Mucosa of rectum (tissue), 2 donors: ENCODE results near the gene EMILIN2.
A peak's percentile ranks its signal among the peaks of the same experiment; 100 is the strongest.

Source experiments
- H3K27ac ChIP-seq, 2 donors: one replicate each; pipeline ENCODE4 v1.7.0; 2013; ENCODE audit warnings: inconsistent platforms in 2 of 2, low read depth in 2 of 2, low read length in 2 of 2
- H3K27me3 ChIP-seq, 2 donors: one replicate each; pipeline ENCODE4 v1.7.0; 2013; ENCODE audit warnings: low read length in 2 of 2; ENCODE audit not compliant: control insufficient read depth in 2 of 2, insufficient read depth in 2 of 2
- H3K36me3 ChIP-seq, 2 donors: one replicate each; pipeline ENCODE4 v1.7.0; 2013; ENCODE audit warnings: low read length in 2 of 2; ENCODE audit not compliant: control insufficient read depth in 2 of 2, insufficient read depth in 2 of 2
- H3K4me1 ChIP-seq, 2 donors: one replicate each; pipeline ENCODE4 v1.7.0; 2013; ENCODE audit warnings: low read length in 2 of 2, mild to moderate bottlenecking in 1 of 2; ENCODE audit not compliant: control insufficient read depth in 2 of 2, insufficient read depth in 2 of 2
- H3K4me3 ChIP-seq, 2 donors: one replicate each; pipeline ENCODE4 v1.7.0; 2013; ENCODE audit warnings: low read length in 2 of 2
- H3K9ac ChIP-seq, 2 donors: one replicate each; pipeline ENCODE4 v1.7.0; 2013; ENCODE audit warnings: low read length in 2 of 2, low read depth in 1 of 2, mild to moderate bottlenecking in 1 of 2
- H3K9me3 ChIP-seq, 2 donors: one replicate each; pipeline ENCODE4 v1.7.0; 2013; ENCODE audit warnings: low read length in 2 of 2; ENCODE audit not compliant: control insufficient read depth in 2 of 2
- donor health status: healthy.
- donor health status: Normal muscosa, but diverticular disease.

Gene EMILIN2

GRCh38 chr18:2871111-2871720, 24.4 kb downstream of the EMILIN2 start:
- H3K4me1 ChIP-seq = no peaks in the 10 kb centered on the region
- H3K36me3 ChIP-seq = no peaks in the 10 kb centered on the region
- H3K27ac ChIP-seq = no peak overlapping the region
- no peak overlapping the region for H3K4me3 ChIP-seq
- H3K9ac ChIP-seq = no peak overlapping the region
- H3K9me3 ChIP-seq = no peaks in the 10 kb centered on the region
- no peaks in the 10 kb centered on the region for H3K27me3 ChIP-seq

- Histone ChIP-seq H3K4me1 (no peaks in the 10 kb centered on the region), H3K36me3 (no peaks in the 10 kb centered on the region), H3K27ac (no peak overlapping the region), H3K4me3 (no peak overlapping the region), H3K9ac (no peak overlapping the region), H3K27me3 (no peaks in the 10 kb centered on the region), H3K9me3 (no peaks in the 10 kb centered on the region)
Measured at GRCh38 chr18:2872095-2872494, 25.3 kb downstream of the EMILIN2 start.

- H3K36me3 ChIP-seq = no peaks in the 10 kb centered on the region
- no peaks in the 10 kb centered on the region for H3K4me1 ChIP-seq
- H3K27ac ChIP-seq = no peak overlapping the region
- no peaks in the 10 kb centered on the region for H3K27me3 ChIP-seq
- H3K9ac ChIP-seq = no peak overlapping the region
- H3K4me3 ChIP-seq = no peak overlapping the region
- H3K9me3 ChIP-seq = no peaks in the 10 kb centered on the region
Measured at GRCh38 chr18:2874765-2875164, 28.0 kb downstream of the EMILIN2 start.

GRCh38 chr18:2878656-2879330, 32.0 kb downstream of the EMILIN2 start:
- Histone ChIP-seq H3K9ac (no peak overlapping the region), H3K9me3 (no peaks in the 10 kb centered on the region), H3K36me3 (no peaks in the 10 kb centered on the region), H3K4me1 (peaks cover 0 to 3% of the 10 kb centered on the region in 2 donors), H3K4me3 (no peak overlapping the region), H3K27ac (no peak overlapping the region), H3K27me3 (no peaks in the 10 kb centered on the region)

GRCh38 chr18:2879889-2880288, 33.1 kb downstream of the EMILIN2 start:
- peaks cover 0 to 3% of the 10 kb centered on the region in 2 donors for H3K4me1 ChIP-seq
- no peaks in the 10 kb centered on the region for H3K27me3 ChIP-seq
- no peak overlapping the region for H3K9ac ChIP-seq
- H3K36me3 ChIP-seq = no peaks in the 10 kb centered on the region
- H3K27ac ChIP-seq = no peak overlapping the region
- H3K9me3 ChIP-seq = no peaks in the 10 kb centered on the region
- no peak overlapping the region for H3K4me3 ChIP-seq

GRCh38 chr18:2880473-2880872, 33.7 kb downstream of the EMILIN2 start:
- no peak overlapping the region for H3K27ac ChIP-seq

GRCh38 chr18:2881088-2881839, 34.5 kb downstream of the EMILIN2 start:
- no peaks in the 10 kb centered on the region for H3K36me3 ChIP-seq
- H3K4me3 ChIP-seq = no peak overlapping the region
- H3K9ac ChIP-seq = no peak overlapping the region
- H3K27ac ChIP-seq = peak overlapping the region in 1 of 2 donors; percentile 30
- H3K9me3 ChIP-seq = no peaks in the 10 kb centered on the region
- H3K4me1 ChIP-seq = peaks cover 0 to 3% of the 10 kb centered on the region in 2 donors
- no peaks in the 10 kb centered on the region for H3K27me3 ChIP-seq

More at GRCh38 chr18:2880473-2880872, 33.7 kb downstream of the EMILIN2 start:
- H3K9ac ChIP-seq = no peak overlapping the region
- H3K4me1 ChIP-seq = peaks cover 0 to 3% of the 10 kb centered on the region in 2 donors
- H3K9me3 ChIP-seq = no peaks in the 10 kb centered on the region
- no peaks in the 10 kb centered on the region for H3K27me3 ChIP-seq
- no peak overlapping the region for H3K4me3 ChIP-seq
- no peaks in the 10 kb centered on the region for H3K36me3 ChIP-seq

- no peaks in the 10 kb centered on the region for H3K9me3 ChIP-seq
- peak overlapping the region in 1 of 2 donors; percentile 30 for H3K27ac ChIP-seq
- no peak overlapping the region for H3K4me3 ChIP-seq
- peaks cover 0 to 3% of the 10 kb centered on the region in 2 donors for H3K4me1 ChIP-seq
- no peaks in the 10 kb centered on the region for H3K36me3 ChIP-seq
- H3K27me3 ChIP-seq = no peaks in the 10 kb centered on the region
- no peak overlapping the region for H3K9ac ChIP-seq
Measured at GRCh38 chr18:2881840-2882195, 35.0 kb downstream of the EMILIN2 start.

- Histone ChIP-seq H3K4me1 (peaks cover 0 to 3% of the 10 kb centered on the region in 2 donors), H3K27ac (peak overlapping the region in 1 of 2 donors; percentile 30), H3K9me3 (no peaks in the 10 kb centered on the region), H3K9ac (no peak overlapping the region), H3K36me3 (no peaks in the 10 kb centered on the region), H3K27me3 (no peaks in the 10 kb centered on the region), H3K4me3 (no peak overlapping the region)
Measured at GRCh38 chr18:2882201-2882600, 35.4 kb downstream of the EMILIN2 start.

GRCh38 chr18:2883076-2883735, 36.4 kb downstream of the EMILIN2 start:
- no peak overlapping the region for H3K27ac ChIP-seq
- no peak overlapping the region for H3K4me3 ChIP-seq
- no peaks in the 10 kb centered on the region for H3K36me3 ChIP-seq
- peaks cover 0 to 3% of the 10 kb centered on the region in 2 donors for H3K4me1 ChIP-seq
- H3K9ac ChIP-seq = no peak overlapping the region
- H3K9me3 ChIP-seq = no peaks in the 10 kb centered on the region
- H3K27me3 ChIP-seq = no peaks in the 10 kb centered on the region
